SK-N-SH treated with all-trans-retinoic acid at 6 μM for 48 hours (cell line): ENCODE results near the gene CORO1C.

ENCODE experiments used
- ATAC-seq: fragments of 200-7000 bp; cut with Tn5 transposase; 3 replicates; pipeline ENCODE4 v1.9.1; 2020; ENCODE audit warnings: mild to moderate bottlenecking, moderate library complexity
- ARNTL ChIP-seq: fragments of 450-650 bp; formaldehyde crosslinking; IDR thresholded peaks from 2 replicates; pipeline ENCODE4 v1.5.0; 2020; ENCODE audit warnings: low read depth, mild to moderate bottlenecking, moderate library complexity, borderline replicate concordance
- BACH2 ChIP-seq: fragments of 250-450 bp; sonication (Bioruptor Pico); IDR thresholded peaks from 2 replicates; pipeline ENCODE4 v1.9.0; 2021; ENCODE audit warnings: mild to moderate bottlenecking, borderline replicate concordance
- CREB5 ChIP-seq: fragments of 250-450 bp; sonication (Bioruptor Pico); IDR thresholded peaks from 2 replicates; pipeline ENCODE4 v1.5.1; 2020; ENCODE audit warnings: low read depth, mild to moderate bottlenecking, moderate library complexity
- CSDC2 ChIP-seq: fragments of 250-450 bp; sonication (Bioruptor Pico); IDR thresholded peaks from 2 replicates; pipeline ENCODE4 v1.5.0; 2020; ENCODE audit warnings: mild to moderate bottlenecking, moderate library complexity
- CSRNP3 ChIP-seq: fragments of 250-450 bp; sonication (Bioruptor Pico); IDR thresholded peaks from 2 replicates; pipeline ENCODE4 v1.5.1; 2021; ENCODE audit warnings: mild to moderate bottlenecking, moderate library complexity
- ESRRG ChIP-seq: fragments of 250-450 bp; sonication (Bioruptor Pico); IDR thresholded peaks from 2 replicates; pipeline ENCODE4 v1.6.1; 2021; ENCODE audit warnings: mild to moderate bottlenecking
- GLIS3 ChIP-seq: fragments of 250-450 bp; sonication (Bioruptor Pico); IDR thresholded peaks from 2 replicates; pipeline ENCODE4 v1.5.0; 2020; ENCODE audit warnings: mild to moderate bottlenecking, moderate library complexity
- ISL1 ChIP-seq: fragments of 250-450 bp; sonication (Bioruptor Pico); IDR thresholded peaks from 2 replicates; pipeline ENCODE4 v2.1.2; 2022; ENCODE audit warnings: mild to moderate bottlenecking, moderate library complexity
- OSR1 ChIP-seq: fragments of 250-450 bp; sonication (Bioruptor Pico); IDR thresholded peaks from 2 replicates; pipeline ENCODE4 v1.8.0; 2022; ENCODE audit warnings: moderate library complexity, mild to moderate bottlenecking, inconsistent platforms
- PPARA ChIP-seq: fragments of 250-450 bp; sonication (Bioruptor Pico); IDR thresholded peaks from 2 replicates; pipeline ENCODE4 v1.5.0; 2020; ENCODE audit warnings: mild to moderate bottlenecking, borderline replicate concordance
- RARB ChIP-seq: fragments of 250-450 bp; sonication (Bioruptor Pico); IDR thresholded peaks from 2 replicates; pipeline ENCODE4 v1.8.0; 2021; ENCODE audit warnings: mild to moderate bottlenecking, moderate library complexity
- SNAI2 ChIP-seq: fragments of 250-450 bp; sonication (Bioruptor Pico); IDR thresholded peaks from 2 replicates; pipeline ENCODE4 v1.5.0; 2020; ENCODE audit warnings: mild to moderate bottlenecking, moderate library complexity
- TCF4 ChIP-seq: fragments of 250-450 bp; sonication (Bioruptor Pico); IDR thresholded peaks from 2 replicates; pipeline ENCODE4 v1.8.0; 2021; ENCODE audit warnings: mild to moderate bottlenecking, moderate library complexity, borderline replicate concordance
- TOX ChIP-seq: fragments of 250-450 bp; sonication (Bioruptor Pico); IDR thresholded peaks from 2 replicates; pipeline ENCODE4 v1.8.0; 2021; ENCODE audit warnings: mild to moderate bottlenecking, moderate library complexity, borderline replicate concordance
- TSHZ2 ChIP-seq: fragments of 250-450 bp; sonication (Bioruptor Pico); IDR thresholded peaks from 2 replicates; pipeline ENCODE4 v1.5.0; 2020; ENCODE audit warnings: mild to moderate bottlenecking, moderate library complexity
- ZC3H10 ChIP-seq: fragments of 250-450 bp; sonication (Bioruptor Pico); IDR thresholded peaks from 2 replicates; pipeline ENCODE4 v1.5.1; 2021; ENCODE audit warnings: mild to moderate bottlenecking, moderate library complexity
- ZFP3 ChIP-seq: fragments of 250-450 bp; sonication (Bioruptor Pico); IDR thresholded peaks from 2 replicates; pipeline ENCODE4 v1.5.0; 2020; ENCODE audit warnings: mild to moderate bottlenecking, moderate library complexity
- ZFP30 ChIP-seq: fragments of 450-650 bp; formaldehyde crosslinking; IDR thresholded peaks from 2 replicates; pipeline ENCODE4 v1.5.0; 2022; ENCODE audit warnings: mild to moderate bottlenecking, moderate library complexity
- ZNF565 ChIP-seq: fragments of 450-650 bp; formaldehyde crosslinking; conservative IDR thresholded peaks from 2 replicates; pipeline ENCODE4 v1.5.0; 2020; ENCODE audit warnings: low read depth, mild to moderate bottlenecking, moderate library complexity
- ZNF70 ChIP-seq: fragments of 450-650 bp; formaldehyde crosslinking; IDR thresholded peaks from 2 replicates; pipeline ENCODE4 v1.5.0; 2020; ENCODE audit warnings: mild to moderate bottlenecking, moderate library complexity
- ZNF8 ChIP-seq: fragments of 450-650 bp; formaldehyde crosslinking; IDR thresholded peaks from 2 replicates; pipeline ENCODE4 v1.5.0; 2020; ENCODE audit warnings: mild to moderate bottlenecking, moderate library complexity
- TF ChIP-seq, protein P1 (sequence below): fragments of 250-450 bp; sonication (Bioruptor Pico); IDR thresholded peaks from 2 replicates; pipeline ENCODE4 v1.8.0; 2020; ENCODE audit warnings: mild to moderate bottlenecking, moderate library complexity, borderline replicate concordance
- TF ChIP-seq, protein P2 (sequence below): fragments of 250-450 bp; sonication (Bioruptor Pico); IDR thresholded peaks from 2 replicates; pipeline ENCODE4 v1.8.0; 2021; ENCODE audit warnings: low read depth, mild to moderate bottlenecking, moderate library complexity, borderline replicate concordance

Gene CORO1C

DNA sequence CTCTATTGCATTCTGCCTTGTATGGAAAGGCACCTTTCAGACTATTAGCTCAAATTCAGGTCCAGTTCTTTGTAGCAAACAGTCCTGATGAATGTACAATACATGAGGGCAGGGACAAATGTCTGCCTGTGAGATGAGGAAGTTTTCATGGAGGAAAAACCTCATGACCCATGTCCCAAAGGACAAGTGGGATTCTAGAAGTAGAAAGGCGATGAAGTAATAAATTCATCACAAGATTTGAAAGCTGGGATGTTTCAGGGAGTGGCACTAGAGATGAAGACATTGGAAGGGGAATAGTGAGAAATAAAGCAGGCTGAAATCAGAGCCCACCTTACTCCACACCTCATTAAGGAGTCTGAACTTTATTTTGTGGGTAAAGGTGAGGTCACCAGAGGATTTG lies 4.2 kb downstream of the CORO1C start:
- no peak for TF ChIP-seq ZNF70 (CRISPR knock-in tag)
- no peak for TF ChIP-seq ARNTL (CRISPR knock-in tag)
- TF ChIP-seq TSHZ2 (CRISPR knock-in tag): no peak
- no peak for TF ChIP-seq TOX (CRISPR knock-in tag)
- TF ChIP-seq ESRRG (CRISPR knock-in tag): no peak
- no peak for TF ChIP-seq CREB5 (CRISPR knock-in tag)
- no peak for TF ChIP-seq RARB (CRISPR knock-in tag)
- no peak for TF ChIP-seq TCF4 (CRISPR knock-in tag)
- no peak for TF ChIP-seq ZC3H10 (CRISPR knock-in tag)
- TF ChIP-seq CSDC2 (CRISPR knock-in tag): no peak
- ATAC-seq: no peak

DNA sequence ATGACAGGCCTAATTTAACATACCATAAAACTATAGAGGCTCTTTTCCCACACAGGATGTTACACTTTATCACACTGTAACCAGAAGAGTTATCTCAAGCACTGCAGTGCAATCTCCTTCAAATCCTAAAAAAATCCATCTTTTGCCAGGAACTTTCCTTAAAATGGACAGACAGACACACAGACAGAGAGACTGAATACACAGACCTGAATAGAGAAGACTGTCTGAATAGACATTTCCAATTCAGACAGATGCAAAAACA lies 6.5 kb downstream of the CORO1C start:
- ATAC-seq: no peak
- no peak for TF ChIP-seq RARB (CRISPR knock-in tag)
- TF ChIP-seq ZNF8 (CRISPR knock-in tag): no peak
- TF ChIP-seq CSRNP3 (CRISPR knock-in tag): no peak
- TF ChIP-seq, protein P1, sequence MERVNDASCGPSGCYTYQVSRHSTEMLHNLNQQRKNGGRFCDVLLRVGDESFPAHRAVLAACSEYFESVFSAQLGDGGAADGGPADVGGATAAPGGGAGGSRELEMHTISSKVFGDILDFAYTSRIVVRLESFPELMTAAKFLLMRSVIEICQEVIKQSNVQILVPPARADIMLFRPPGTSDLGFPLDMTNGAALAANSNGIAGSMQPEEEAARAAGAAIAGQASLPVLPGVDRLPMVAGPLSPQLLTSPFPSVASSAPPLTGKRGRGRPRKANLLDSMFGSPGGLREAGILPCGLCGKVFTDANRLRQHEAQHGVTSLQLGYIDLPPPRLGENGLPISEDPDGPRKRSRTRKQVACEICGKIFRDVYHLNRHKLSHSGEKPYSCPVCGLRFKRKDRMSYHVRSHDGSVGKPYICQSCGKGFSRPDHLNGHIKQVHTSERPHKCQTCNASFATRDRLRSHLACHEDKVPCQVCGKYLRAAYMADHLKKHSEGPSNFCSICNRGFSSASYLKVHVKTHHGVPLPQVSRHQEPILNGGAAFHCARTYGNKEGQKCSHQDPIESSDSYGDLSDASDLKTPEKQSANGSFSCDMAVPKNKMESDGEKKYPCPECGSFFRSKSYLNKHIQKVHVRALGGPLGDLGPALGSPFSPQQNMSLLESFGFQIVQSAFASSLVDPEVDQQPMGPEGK (CRISPR knock-in tag): no peak
- no peak for TF ChIP-seq PPARA (CRISPR knock-in tag)
- TF ChIP-seq ZC3H10 (CRISPR knock-in tag): no peak
- TF ChIP-seq ZNF565 (CRISPR knock-in tag): no peak
- TF ChIP-seq ZFP3 (CRISPR knock-in tag): no peak
- no peak for TF ChIP-seq SNAI2 (CRISPR knock-in tag)
- TF ChIP-seq ISL1 (CRISPR knock-in tag): no peak
- TF ChIP-seq OSR1 (CRISPR knock-in tag): no peak
- TF ChIP-seq GLIS3 (CRISPR knock-in tag): no peak
- no peak for TF ChIP-seq ZNF70 (CRISPR knock-in tag)
- no peak for TF ChIP-seq ARNTL (CRISPR knock-in tag)
- TF ChIP-seq BACH2 (CRISPR knock-in tag): no peak
- no peak for TF ChIP-seq ESRRG (CRISPR knock-in tag)
- TF ChIP-seq, all 23 proteins: peak for 0

- peak; percentile 8; the same call in 2 of the 3 replicates for ATAC-seq
- TF ChIP-seq ZNF8 (CRISPR knock-in tag) (no peak), RARB (CRISPR knock-in tag) (no peak), BACH2 (CRISPR knock-in tag) (no peak), ESRRG (CRISPR knock-in tag) (no peak), ZNF565 (CRISPR knock-in tag) (no peak), GLIS3 (CRISPR knock-in tag) (no peak), ZNF70 (CRISPR knock-in tag) (no peak), ZFP30 (no peak), CREB5 (CRISPR knock-in tag) (no peak), PPARA (CRISPR knock-in tag) (no peak), OSR1 (CRISPR knock-in tag) (no peak), CSDC2 (CRISPR knock-in tag) (no peak), TOX (CRISPR knock-in tag) (no peak)
- TF ChIP-seq, protein P2, sequence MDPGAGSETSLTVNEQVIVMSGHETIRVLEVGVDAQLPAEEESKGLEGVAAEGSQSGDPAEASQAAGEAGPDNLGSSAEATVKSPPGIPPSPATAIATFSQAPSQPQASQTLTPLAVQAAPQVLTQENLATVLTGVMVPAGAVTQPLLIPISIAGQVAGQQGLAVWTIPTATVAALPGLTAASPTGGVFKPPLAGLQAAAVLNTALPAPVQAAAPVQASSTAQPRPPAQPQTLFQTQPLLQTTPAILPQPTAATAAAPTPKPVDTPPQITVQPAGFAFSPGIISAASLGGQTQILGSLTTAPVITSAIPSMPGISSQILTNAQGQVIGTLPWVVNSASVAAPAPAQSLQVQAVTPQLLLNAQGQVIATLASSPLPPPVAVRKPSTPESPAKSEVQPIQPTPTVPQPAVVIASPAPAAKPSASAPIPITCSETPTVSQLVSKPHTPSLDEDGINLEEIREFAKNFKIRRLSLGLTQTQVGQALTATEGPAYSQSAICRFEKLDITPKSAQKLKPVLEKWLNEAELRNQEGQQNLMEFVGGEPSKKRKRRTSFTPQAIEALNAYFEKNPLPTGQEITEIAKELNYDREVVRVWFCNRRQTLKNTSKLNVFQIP (CRISPR knock-in tag): no peak
Measured at GRCh38 chr12:108724054-108724889, 7.0 kb downstream of the CORO1C start.
